Measurements from ENCODE around the gene MISP. TPM values are rescaled to one million over a fixed set of nuclear protein-coding genes. Genes with fewer than 3 reads are reported as not detected.

Gene MISP
- total and polyA plus RNA-seq, 2 of the 4 experiments (the other 2 are of a cell fraction), result not detected

DNA sequence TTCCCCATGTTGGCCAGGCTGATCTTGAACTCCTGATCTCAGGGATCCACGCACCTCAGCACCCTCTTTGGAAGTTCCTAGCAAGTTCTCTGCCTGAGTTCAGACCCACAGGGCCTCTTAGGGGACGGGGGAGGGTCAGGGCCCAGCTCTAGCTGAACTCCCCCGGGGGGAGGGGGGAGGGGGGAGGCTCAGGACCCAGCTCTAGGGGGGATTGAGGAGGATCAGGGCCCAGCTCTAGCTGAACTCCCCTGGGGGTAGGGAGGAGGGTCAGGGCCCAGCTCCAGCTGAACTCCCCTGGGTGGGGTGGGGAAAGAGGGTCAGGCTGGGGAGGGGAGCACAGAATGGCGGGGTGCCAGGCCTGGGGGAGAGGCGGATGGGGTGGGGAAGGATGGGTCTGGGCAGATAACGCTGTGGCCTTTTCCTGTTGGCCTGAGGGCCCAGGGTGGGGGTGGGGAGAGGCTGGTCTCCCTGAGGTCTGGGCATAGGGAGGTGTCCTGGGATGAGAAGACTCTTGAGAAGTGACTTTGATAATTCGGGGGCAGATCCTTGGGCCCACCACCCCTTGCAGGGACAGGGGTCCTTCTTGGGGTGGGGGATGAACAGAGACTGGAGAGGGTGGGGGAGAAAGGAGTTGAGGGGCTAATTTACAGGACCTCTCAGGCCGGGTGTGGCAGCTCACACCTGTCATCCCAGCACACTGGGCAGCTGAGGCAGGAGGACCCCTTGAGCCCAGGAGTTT is 40.8 kb downstream of the MISP start:
- H3K56ac ChIP-seq (ENCODE audit: extremely low read depth, insufficient read depth, low read length), result no peak overlapping the region
- no peak overlapping the region for H2BK5ac ChIP-seq (ENCODE audit: low read depth, low read length, poor library complexity, severe bottlenecking)
- no peak overlapping the region for H4K5ac ChIP-seq (ENCODE audit: low read depth, low read length)
- DNase-seq (no peak), ATAC-seq (ENCODE audit: low read depth) (no peak)
- no peak overlapping the region for H2AK5ac ChIP-seq (ENCODE audit: low read depth, low read length)
- no peak overlapping the region for H3K9ac ChIP-seq (ENCODE audit: low read depth, low read length)
- intact Hi-C loops (cut with micrococcal nuclease) (no loop called here), in situ Hi-C loops (cut with MboI; ENCODE audit: low sequenced_read_pairs) (no loop called here), dilution Hi-C loops (cut with HindIII; ENCODE audit: low sequenced_read_pairs, unreplicated experiment) (no loop called here)
- no peak overlapping the region for H2AK9ac ChIP-seq (replicated peaks; ENCODE audit: low read depth, low read length, poor library complexity)
- H3K18ac ChIP-seq (ENCODE audit: low read depth, low read length), result no peak overlapping the region
- no peak overlapping the region for H4K91ac ChIP-seq (ENCODE audit: insufficient read depth, low read depth, low read length)
- H3K9me3 ChIP-seq (ENCODE audit: control insufficient read depth, insufficient read depth, low read length), result no peaks in the 10 kb centered on the region
- H3K4me3 ChIP-seq (ENCODE audit: insufficient read depth, low read depth, low read length), result no peak overlapping the region
- no peak overlapping the region for H2BK15ac ChIP-seq (ENCODE audit: low read depth, low read length)
- peaks cover 0 to 3% of the 10 kb centered on the region in 2 experiments; a peak in 1 of 4 replicates for H3K79me1 ChIP-seq (ENCODE audit: low read depth in 1 of 2, low read length in 2 of 2)
- no peak overlapping the region for H2AFZ ChIP-seq (replicated peaks; ENCODE audit: low read length, poor library complexity)
- no peak overlapping the region for H3K14ac ChIP-seq (replicated peaks; ENCODE audit: low read depth, low read length)
- no peak overlapping the region for H3K4me2 ChIP-seq (ENCODE audit: low read depth, low read length)
- WGBS, 2 experiments (ENCODE audit: extremely low coverage in 2 of 2, insufficient read length in 1 of 2), result 57% methylated on average over 5 of the region's 8 CpGs; no CpG with 5 or more reads in 1 of the 2 experiments
- H4K8ac ChIP-seq (ENCODE audit: low read depth in 2 of 2, low read length in 2 of 2), result no peak overlapping the region
- H3K36me3 ChIP-seq (ENCODE audit: control insufficient read depth, insufficient read depth, low read length), result no peaks in the 10 kb centered on the region
- no peaks in the 10 kb centered on the region for H3K27me3 ChIP-seq (ENCODE audit: control insufficient read depth, insufficient read depth, low read length)
- no peak overlapping the region for H3K23ac ChIP-seq (ENCODE audit: low read depth, low read length)
- no peak overlapping the region for H3K27ac ChIP-seq (ENCODE audit: insufficient read depth, low read length)
- H3K9me1 ChIP-seq (ENCODE audit: insufficient read depth, low read length), result no peaks in the 10 kb centered on the region
- H2BK20ac ChIP-seq (ENCODE audit: low read depth, low read length), result no peak overlapping the region
- H3K4ac ChIP-seq (ENCODE audit: low read depth, low read length), result no peak overlapping the region
- H2BK120ac ChIP-seq (ENCODE audit: low read depth, low read length), result no peak overlapping the region
- TF ChIP-seq POLR2A (IDR thresholded peaks at IDR 0.05; ENCODE audit: low read depth, low read length) (no peak), RFX5 (IDR thresholded peaks at IDR 0.05; ENCODE audit: low read depth, low read length) (no peak), MAZ (IDR thresholded peaks at IDR 0.05; ENCODE audit: borderline replicate concordance, low read depth, low read length) (no peak), CHD1 (IDR thresholded peaks at IDR 0.05; ENCODE audit: low read depth, low read length) (no peak), MXI1 (IDR thresholded peaks at IDR 0.05; ENCODE audit: borderline replicate concordance, low read depth, low read length) (no peak), SMC3 (IDR thresholded peaks at IDR 0.05; ENCODE audit: low read depth, low read length) (no peak)
- CTCF ChIA-PET, result interaction anchor here (0.6 kb wide), 1 partner anchor 113 kb away, joined by 5 read pairs; no protein-coding TSS in a partner anchor
- BruUV-seq (replicated peaks), result no TSS peak
- no peaks in the 10 kb centered on the region for H4K20me1 ChIP-seq (ENCODE audit: insufficient read depth, low read length)
- peaks cover 2% of the 10 kb centered on the region; the same call in 1 of the 2 replicates for H3K4me1 ChIP-seq (ENCODE audit: control insufficient read depth, insufficient read depth, low read length)
- POLR2A ChIA-PET (ENCODE audit: unreplicated experiment), result no interaction called here
